NCI-H128 (cell line): ENCODE measurements around the gene SLC25A48.

ENCODE experiments used
- DNase-seq: peaks from one replicate; lab custom pipeline; 2025; ENCODE audit not compliant: unreplicated experiment; lab: John Stamatoyannopoulos, UW

SLC25A48 gene

GRCh38 chr5:135879591-135879990, 45.1 kb downstream of the SLC25A48 start:
- no peak for DNase-seq

GRCh38 chr5:135880278-135880677, 45.8 kb downstream of the SLC25A48 start:
- DNase-seq, result no peak

DNA sequence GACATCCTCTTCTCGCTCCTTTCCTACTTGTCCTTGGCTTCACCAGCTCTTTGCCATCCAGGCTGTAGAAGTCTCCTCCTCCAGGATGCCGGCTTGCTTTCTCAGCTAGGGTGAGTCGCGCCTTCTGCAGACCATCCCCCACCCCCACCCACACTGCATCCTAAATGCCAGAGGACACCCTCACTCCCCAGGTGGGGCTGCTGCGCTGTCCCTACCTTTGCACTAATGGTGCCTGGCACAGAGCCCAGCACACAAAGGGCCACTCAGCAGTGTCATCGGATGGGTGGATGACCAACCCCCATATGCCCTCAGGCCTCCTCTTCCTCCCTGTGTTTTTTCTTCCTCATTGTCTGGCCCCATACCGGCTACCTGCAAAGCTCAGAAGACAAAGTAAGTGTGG, 46.3 kb downstream of the SLC25A48 start:
- DNase-seq, result no peak

- DNase-seq, result no peak
These were observed 46.8 kb downstream of the SLC25A48 start for GRCh38 chr5:135881244-135881643.

DNA sequence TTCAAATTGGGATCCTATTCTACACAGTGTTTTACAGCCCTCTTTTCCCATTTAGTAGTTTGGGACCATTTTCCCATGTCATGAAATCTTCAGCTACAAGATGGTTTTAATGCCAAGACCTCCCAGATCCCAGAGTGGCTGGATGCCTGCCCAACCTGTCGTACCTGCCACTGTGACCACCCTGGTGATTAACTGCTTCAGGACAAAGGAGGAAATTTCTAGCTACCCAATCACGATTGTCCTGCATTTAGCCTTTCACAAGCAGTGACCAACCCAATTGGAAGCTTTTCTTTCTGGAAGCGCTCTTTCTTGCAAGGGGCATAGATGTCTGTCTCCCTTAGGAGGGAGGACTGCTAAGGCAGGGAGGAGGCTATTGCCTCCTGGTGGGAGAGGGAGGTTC, 47.4 kb downstream of the SLC25A48 start:
- DNase-seq, result no peak

DNA sequence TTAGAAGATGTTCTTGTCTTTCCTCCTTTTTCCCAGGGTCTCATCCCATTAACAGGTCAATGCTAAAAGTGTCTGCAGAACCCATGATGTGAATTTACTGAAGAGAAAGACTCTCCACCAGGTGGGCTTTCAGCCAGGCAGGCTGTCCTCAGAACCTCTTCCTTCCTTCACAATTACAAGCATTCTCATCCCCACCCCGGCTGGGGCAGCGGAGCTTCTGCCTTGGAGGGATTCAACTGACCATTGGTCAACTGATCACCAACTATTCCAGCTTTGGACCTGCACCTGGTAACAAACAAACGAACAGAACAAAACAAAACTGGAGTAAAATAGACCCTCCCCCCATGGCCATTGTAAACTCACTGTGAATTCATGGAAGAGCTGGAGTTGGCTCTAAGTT, 48.6 kb downstream of the SLC25A48 start:
- no peak for DNase-seq

DNA sequence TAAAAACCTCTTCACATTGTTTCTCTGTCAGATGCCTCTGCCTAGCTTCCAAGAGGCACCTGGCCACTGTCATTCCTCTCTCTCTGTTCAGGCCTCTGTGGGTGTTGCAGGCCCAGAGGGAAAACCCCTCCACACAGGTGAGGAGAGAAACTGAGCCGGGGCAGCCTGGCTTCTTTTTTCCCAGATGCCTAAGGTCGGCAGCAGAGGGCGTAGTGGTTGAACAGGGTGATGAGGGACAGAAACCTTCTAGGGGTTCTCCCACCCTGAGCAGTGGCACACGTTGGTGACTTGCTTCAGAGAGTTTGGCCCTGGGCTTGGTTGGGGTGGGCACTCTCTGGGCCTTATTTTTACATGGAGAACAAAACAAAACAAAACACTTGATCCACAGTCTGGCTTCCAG, 49.0 kb downstream of the SLC25A48 start:
- DNase-seq, result no peak

DNA sequence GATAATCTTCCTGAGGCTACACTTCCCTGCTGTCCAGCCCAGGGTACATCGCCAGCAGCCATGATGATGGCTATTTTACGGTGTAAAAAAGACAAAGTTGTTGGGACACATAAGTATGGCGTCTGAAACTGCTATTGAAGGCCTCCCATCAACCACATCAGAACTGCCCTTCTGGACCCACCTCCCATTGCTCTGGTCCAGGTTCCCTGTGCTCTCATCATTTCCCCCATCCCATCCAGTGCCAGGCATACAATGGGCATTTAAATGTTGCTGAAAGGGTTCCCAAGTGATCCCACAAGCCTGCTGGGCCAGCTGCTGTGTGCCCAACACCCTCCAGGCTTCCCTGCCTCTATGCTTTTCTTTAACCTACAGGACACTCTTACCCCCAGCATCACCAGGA, 50.6 kb downstream of the SLC25A48 start:
- no peak for DNase-seq

DNA sequence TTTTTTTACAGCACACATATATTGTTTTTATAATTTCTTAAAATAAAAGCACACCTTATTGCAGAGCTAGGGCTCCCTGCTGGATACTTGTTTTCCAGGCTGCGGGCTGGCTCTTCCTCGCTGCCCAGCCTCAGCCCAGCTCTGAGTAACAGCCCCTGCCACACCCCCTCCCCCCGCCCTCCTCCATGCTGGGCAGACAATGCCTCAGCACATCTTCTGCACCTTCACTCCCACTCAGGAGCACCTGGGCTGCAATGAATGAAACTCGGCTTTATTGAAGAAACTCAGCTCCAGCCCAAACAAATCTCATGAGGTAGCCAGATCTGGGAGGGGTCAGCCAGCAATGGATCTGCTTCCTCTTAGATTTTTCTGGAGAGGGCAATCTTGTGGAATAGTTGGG, 51.7 kb downstream of the SLC25A48 start:
- DNase-seq, result no peak

GRCh38 chr5:135887447-135887864, 53.0 kb downstream of the SLC25A48 start:
- DNase-seq, result peak; percentile 31

- DNase-seq, result no peak
These were observed 53.6 kb downstream of the SLC25A48 start for GRCh38 chr5:135887881-135888614.

- no peak for DNase-seq
These were observed 55.8 kb downstream of the SLC25A48 start for GRCh38 chr5:135890296-135890695.

- DNase-seq, result no peak
These were observed 56.4 kb downstream of the SLC25A48 start for GRCh38 chr5:135890867-135891266.

- no peak for DNase-seq
These were observed 56.8 kb downstream of the SLC25A48 start for GRCh38 chr5:135891268-135891667.

DNA sequence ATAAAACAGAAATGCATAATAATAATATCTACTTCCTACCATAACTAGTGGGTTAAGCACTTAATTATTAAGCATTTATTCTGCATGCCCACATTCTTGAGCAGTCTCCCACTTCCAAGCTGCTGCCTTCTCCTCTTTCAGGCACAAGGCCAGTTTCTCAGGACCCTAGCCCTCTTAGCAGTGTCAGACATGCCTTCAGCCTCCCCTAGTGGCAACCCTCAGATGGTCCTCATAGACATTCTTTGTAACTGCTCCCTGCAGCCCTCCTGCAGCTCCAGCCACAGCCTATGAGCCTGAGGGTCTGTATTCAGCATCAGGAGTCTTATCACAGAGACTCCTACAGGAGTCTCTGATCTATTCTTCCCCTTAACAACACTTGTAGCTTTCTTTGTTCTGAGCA, 57.3 kb downstream of the SLC25A48 start:
- DNase-seq, result no peak

DNA sequence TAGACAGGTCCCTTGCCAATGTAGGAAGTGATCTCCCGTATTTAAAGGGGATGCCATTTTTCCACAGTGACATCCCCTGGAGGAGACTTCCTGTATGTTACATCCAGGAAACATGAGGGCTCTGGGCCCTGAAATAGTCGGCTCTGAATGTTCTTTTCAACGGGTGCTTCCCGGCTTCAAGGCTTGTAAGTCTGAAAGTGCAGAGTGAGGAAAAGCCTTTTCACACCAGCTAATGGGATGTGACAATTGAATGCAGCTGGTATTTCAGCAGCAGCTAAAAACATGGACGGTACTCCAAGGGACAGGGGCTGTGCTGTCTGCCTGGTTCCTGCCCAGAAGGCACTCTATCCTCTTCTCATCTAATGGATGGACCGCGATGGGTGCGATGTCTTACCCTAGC, 59.8 kb downstream of the SLC25A48 start:
- DNase-seq, result no peak

DNA sequence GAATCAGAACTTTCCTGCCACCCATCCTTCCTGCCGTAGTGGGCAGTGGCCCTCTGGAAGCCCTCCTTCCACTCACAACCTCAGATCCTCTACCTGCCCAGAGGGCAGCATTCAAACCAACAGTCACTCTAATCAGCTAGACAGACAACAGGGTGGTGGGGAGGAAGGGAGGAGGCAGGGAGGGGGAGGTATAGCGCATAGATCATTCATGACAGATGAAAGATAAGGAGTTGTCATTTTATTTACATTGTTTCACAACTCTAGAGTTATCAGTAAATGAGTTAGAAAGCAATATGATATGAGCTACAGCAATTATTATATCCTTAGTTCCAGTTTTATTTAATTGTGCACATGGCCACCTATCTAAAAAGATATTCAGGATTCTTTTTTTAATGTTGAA, 60.3 kb downstream of the SLC25A48 start:
- no peak for DNase-seq

DNA sequence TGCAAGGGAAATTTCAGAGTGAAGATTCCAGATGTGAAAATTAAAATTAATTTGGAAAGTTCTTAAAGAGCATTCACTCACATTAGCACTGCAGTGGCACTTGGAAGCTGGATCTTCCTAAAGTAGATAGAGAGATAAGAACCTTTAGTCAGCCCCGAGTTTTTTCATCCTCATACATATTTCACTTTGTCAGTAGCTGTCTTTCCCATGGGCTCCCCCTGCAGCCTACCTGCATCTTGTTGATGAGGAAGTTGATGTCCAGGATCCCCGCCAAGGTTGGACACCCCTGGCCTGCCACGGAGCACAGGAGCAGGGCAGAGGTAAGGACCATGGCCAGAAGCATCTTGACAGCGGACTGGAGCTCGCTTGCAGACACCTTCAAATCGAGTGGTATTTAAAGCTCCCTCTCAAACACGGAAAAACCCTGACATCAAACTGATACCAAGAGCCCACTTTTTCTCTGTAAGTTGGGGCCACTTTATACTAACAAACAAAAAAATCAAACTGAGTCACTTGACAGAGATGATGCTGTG, 61.1 kb downstream of the SLC25A48 start, which contains the start of gene IL9:
Gene IL9, minus strand, starts transcription at position 368 of the 533 bp plus-strand sequence. Its CDS starts 25 bp downstream, at position 343.
- DNase-seq, result no peak

- DNase-seq, result no peak
These were observed 64.2 kb downstream of the SLC25A48 start for GRCh38 chr5:135898651-135899050.

DNA sequence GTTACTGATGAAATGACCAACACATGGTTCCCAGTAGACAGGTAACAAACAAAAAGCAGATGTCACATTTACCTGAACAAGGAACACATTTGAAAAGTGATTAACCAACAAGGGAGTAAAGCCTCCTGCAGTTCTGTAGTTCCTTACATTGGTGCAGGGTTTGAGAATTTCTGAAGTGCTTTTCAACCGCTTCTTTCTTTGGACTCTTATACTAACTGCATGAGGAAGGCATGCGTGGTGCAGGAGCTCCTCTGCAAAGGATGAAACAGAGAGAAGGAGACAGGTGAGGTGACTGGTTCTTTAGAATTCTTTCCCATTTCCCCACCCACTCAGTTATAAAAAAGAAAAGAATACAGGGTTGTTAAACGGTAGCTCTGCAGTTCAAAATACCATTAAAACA, 65.8 kb downstream of the SLC25A48 start:
- no peak for DNase-seq

- DNase-seq, result no peak
These were observed 67.2 kb downstream of the SLC25A48 start for GRCh38 chr5:135901633-135902032.

GRCh38 chr5:135905144-135905543, 70.7 kb downstream of the SLC25A48 start:
- DNase-seq, result no peak
